HEK293 (cell line): ENCODE data around the gene TYROBP.

ENCODE experiments used
- BCL11B ChIP-seq: fragments of 450-650 bp; formaldehyde crosslinking; IDR thresholded peaks from 2 replicates; pipeline ENCODE4 v1.5.1; 2016; ENCODE audit warnings: low read depth, missing biosample characterization, missing genetic modification characterization
- HOXD13 ChIP-seq: sonication (generic); formaldehyde crosslinking; IDR thresholded peaks from 2 replicates; pipeline ENCODE4 v1.8.0; 2022; ENCODE audit warnings: missing genetic modification reagents, borderline replicate concordance
- KLF10 ChIP-seq: fragments of 450-650 bp; IDR thresholded peaks from 2 replicates; pipeline ENCODE4 v1.5.1; 2018; ENCODE audit warnings: missing biosample characterization, mild to moderate bottlenecking, missing genetic modification characterization
- MEIS1 ChIP-seq: sonication (generic); formaldehyde crosslinking; IDR thresholded peaks from 2 replicates; pipeline ENCODE4 v1.8.1; 2022; ENCODE audit warnings: missing genetic modification reagents, mild to moderate bottlenecking, borderline replicate concordance
- OVOL3 ChIP-seq: fragments of 450-650 bp; formaldehyde crosslinking; IDR thresholded peaks from 2 replicates; pipeline ENCODE4 v1.5.1; 2016; ENCODE audit warnings: missing biosample characterization, missing genetic modification characterization
- TRIM28 ChIP-seq: IDR thresholded peaks from 2 replicates; pipeline ENCODE4 v1.6.1; 2011; ENCODE audit warnings: low read length, control low read depth, borderline replicate concordance
- WT1 ChIP-seq: fragments of 450-650 bp; formaldehyde crosslinking; IDR thresholded peaks from 2 replicates; pipeline ENCODE4 v1.5.1; 2016; ENCODE audit warnings: missing biosample characterization, missing genetic modification characterization
- YY1 ChIP-seq: fragments of 450-650 bp; formaldehyde crosslinking; IDR thresholded peaks from 2 replicates; pipeline ENCODE4 v1.5.1; 2018; ENCODE audit warnings: missing biosample characterization, missing genetic modification characterization
- ZBTB20 ChIP-seq: fragments of 450-650 bp; formaldehyde crosslinking; IDR thresholded peaks from 2 replicates; pipeline ENCODE4 v1.5.1; 2016; ENCODE audit warnings: missing biosample characterization, missing genetic modification characterization
- ZBTB48 ChIP-seq: fragments of 450-650 bp; formaldehyde crosslinking; IDR thresholded peaks from 2 replicates; pipeline ENCODE4 v1.5.1; 2016; ENCODE audit warnings: missing biosample characterization, missing genetic modification characterization
- ZNF121 ChIP-seq: fragments of 450-650 bp; formaldehyde crosslinking; IDR thresholded peaks from 2 replicates; pipeline ENCODE4 v1.5.1; 2016; ENCODE audit warnings: missing biosample characterization, missing genetic modification characterization
- ZNF184 ChIP-seq: fragments of 450-650 bp; IDR thresholded peaks from 2 replicates; pipeline ENCODE4 v1.5.1; 2018; ENCODE audit warnings: missing biosample characterization, mild to moderate bottlenecking, missing genetic modification characterization
- ZNF19 ChIP-seq: fragments of 450-650 bp; formaldehyde crosslinking; IDR thresholded peaks from 2 replicates; pipeline ENCODE4; 2016; ENCODE audit warnings: missing biosample characterization, missing genetic modification characterization, low read depth
- ZNF266 ChIP-seq: fragments of 450-650 bp; formaldehyde crosslinking; IDR thresholded peaks from 2 replicates; pipeline ENCODE4 v1.5.1; 2016; ENCODE audit warnings: missing biosample characterization, missing genetic modification characterization, low read depth
- ZNF324 ChIP-seq: fragments of 450-650 bp; formaldehyde crosslinking; IDR thresholded peaks from 2 replicates; pipeline ENCODE4 v1.5.1; 2016; ENCODE audit warnings: missing biosample characterization, missing genetic modification characterization
- ZNF501 ChIP-seq: fragments of 450-650 bp; formaldehyde crosslinking; IDR thresholded peaks from 2 replicates; pipeline ENCODE4 v1.5.1; 2016; ENCODE audit warnings: missing biosample characterization, missing genetic modification characterization
- ZNF530 ChIP-seq: fragments of 450-650 bp; formaldehyde crosslinking; IDR thresholded peaks from 2 replicates; pipeline ENCODE4 v1.5.1; 2016; ENCODE audit warnings: low read depth, missing biosample characterization, missing genetic modification characterization
- ZNF555 ChIP-seq: fragments of 450-650 bp; formaldehyde crosslinking; conservative IDR thresholded peaks from 2 replicates; pipeline ENCODE4 v1.5.1; 2017; ENCODE audit warnings: missing biosample characterization, mild to moderate bottlenecking, missing genetic modification characterization, inconsistent platforms
- ZNF600 ChIP-seq: fragments of 450-650 bp; formaldehyde crosslinking; IDR thresholded peaks from 2 replicates; pipeline ENCODE4 v1.5.1; 2016; ENCODE audit warnings: missing biosample characterization, missing genetic modification characterization
- ZNF610 ChIP-seq: fragments of 450-650 bp; formaldehyde crosslinking; IDR thresholded peaks from 2 replicates; pipeline ENCODE4 v1.5.1; 2016; ENCODE audit warnings: missing biosample characterization, missing genetic modification characterization, borderline replicate concordance
- ZNF623 ChIP-seq: fragments of 450-650 bp; formaldehyde crosslinking; IDR thresholded peaks from 2 replicates; pipeline ENCODE4 v1.5.1; 2016; ENCODE audit warnings: missing biosample characterization, missing genetic modification characterization
- ZNF747 ChIP-seq: fragments of 450-650 bp; formaldehyde crosslinking; IDR thresholded peaks from 2 replicates; pipeline ENCODE4 v1.5.1; 2016; ENCODE audit warnings: missing biosample characterization, missing genetic modification characterization
- ZNF76 ChIP-seq: fragments of 450-650 bp; formaldehyde crosslinking; IDR thresholded peaks from 2 replicates; pipeline ENCODE4; 2016; ENCODE audit warnings: low read depth, missing biosample characterization, missing genetic modification characterization, borderline replicate concordance
- ZNF768 ChIP-seq: fragments of 450-650 bp; formaldehyde crosslinking; IDR thresholded peaks from 2 replicates; pipeline ENCODE4 v1.5.1; 2018; ENCODE audit warnings: missing biosample characterization, mild to moderate bottlenecking, missing genetic modification characterization
- ZNF776 ChIP-seq: fragments of 450-650 bp; formaldehyde crosslinking; IDR thresholded peaks from 2 replicates; pipeline ENCODE4 v1.5.0; 2017; ENCODE audit warnings: missing biosample characterization, missing genetic modification characterization, borderline replicate concordance
- ZSCAN16 ChIP-seq: fragments of 450-650 bp; formaldehyde crosslinking; IDR thresholded peaks from 2 replicates; pipeline ENCODE4 v1.5.1; 2016; ENCODE audit warnings: missing biosample characterization, missing genetic modification characterization
- ZXDB ChIP-seq: fragments of 450-650 bp; formaldehyde crosslinking; IDR thresholded peaks from 2 replicates; pipeline ENCODE4 v1.5.1; 2016; ENCODE audit warnings: missing biosample characterization, missing genetic modification characterization
- TF ChIP-seq, protein P1 (sequence below): fragments of 450-650 bp; formaldehyde crosslinking; IDR thresholded peaks from 2 replicates; pipeline ENCODE4 v1.5.1; 2017; ENCODE audit warnings: missing biosample characterization, missing genetic modification characterization
- TF ChIP-seq, protein P2 (sequence below): fragments of 450-650 bp; formaldehyde crosslinking; IDR thresholded peaks from 2 replicates; pipeline ENCODE4 v1.5.1; 2016; ENCODE audit warnings: missing biosample characterization, missing genetic modification characterization, low read depth
- TF ChIP-seq, protein P3 (sequence below): fragments of 450-650 bp; formaldehyde crosslinking; IDR thresholded peaks from 2 replicates; pipeline ENCODE4 v1.5.1; 2016; ENCODE audit warnings: missing biosample characterization, missing genetic modification characterization, borderline replicate concordance
- TF ChIP-seq, protein P4 (sequence below): fragments of 450-650 bp; formaldehyde crosslinking; IDR thresholded peaks from 2 replicates; pipeline ENCODE4 v1.5.1; 2016; ENCODE audit warnings: missing biosample characterization, missing genetic modification characterization
- TF ChIP-seq, protein P5 (sequence below): fragments of 450-650 bp; formaldehyde crosslinking; IDR thresholded peaks from 2 replicates; pipeline ENCODE4 v1.5.1; 2016; ENCODE audit warnings: missing biosample characterization, missing genetic modification characterization

Gene TYROBP

DNA sequence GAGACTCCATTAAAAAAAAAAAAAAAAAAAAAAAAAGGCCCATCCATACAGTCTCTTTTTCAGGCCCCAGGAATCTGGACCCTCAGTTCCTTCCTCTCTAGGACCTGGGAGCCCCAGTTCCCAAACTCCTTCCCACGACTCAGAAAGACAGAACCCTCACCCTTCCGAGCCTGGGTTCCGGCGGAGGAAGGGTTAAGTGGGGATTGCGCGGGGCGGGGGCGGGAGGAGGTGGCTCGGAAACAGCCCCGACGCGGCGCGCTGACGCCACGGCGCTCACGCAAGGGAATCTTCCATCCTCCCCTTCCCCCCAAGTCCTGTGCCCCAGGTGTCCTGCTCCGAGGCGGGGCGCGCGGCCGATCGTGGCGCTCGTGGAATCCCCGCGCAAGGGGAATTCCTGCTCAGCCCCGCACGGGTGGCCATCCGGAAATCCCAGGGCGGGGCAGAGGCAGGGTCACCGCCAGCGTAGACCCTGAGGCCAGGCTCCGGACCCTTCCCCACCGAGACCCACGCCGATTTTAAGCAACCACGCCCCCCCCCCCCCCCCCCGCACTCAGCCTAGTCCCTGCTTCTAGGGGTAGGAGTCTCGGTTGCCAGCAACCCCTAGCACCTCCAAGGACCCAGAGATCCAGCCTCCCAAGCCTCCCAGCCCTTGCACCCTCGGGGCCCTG is 8.4 kb downstream of the TYROBP start (continued):
- TF ChIP-seq ZNF501: 0 out of 2 replicates have a peak, but pooled peaks have one; percentile 35
- TF ChIP-seq, protein P1, sequence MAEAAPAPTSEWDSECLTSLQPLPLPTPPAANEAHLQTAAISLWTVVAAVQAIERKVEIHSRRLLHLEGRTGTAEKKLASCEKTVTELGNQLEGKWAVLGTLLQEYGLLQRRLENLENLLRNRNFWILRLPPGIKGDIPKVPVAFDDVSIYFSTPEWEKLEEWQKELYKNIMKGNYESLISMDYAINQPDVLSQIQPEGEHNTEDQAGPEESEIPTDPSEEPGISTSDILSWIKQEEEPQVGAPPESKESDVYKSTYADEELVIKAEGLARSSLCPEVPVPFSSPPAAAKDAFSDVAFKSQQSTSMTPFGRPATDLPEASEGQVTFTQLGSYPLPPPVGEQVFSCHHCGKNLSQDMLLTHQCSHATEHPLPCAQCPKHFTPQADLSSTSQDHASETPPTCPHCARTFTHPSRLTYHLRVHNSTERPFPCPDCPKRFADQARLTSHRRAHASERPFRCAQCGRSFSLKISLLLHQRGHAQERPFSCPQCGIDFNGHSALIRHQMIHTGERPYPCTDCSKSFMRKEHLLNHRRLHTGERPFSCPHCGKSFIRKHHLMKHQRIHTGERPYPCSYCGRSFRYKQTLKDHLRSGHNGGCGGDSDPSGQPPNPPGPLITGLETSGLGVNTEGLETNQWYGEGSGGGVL (tag by site-specific recombination): peak; percentile 83
- TF ChIP-seq ZNF184 (tag by site-specific recombination): no peak
- TF ChIP-seq ZNF555 (tag by site-specific recombination): no peak
- TF ChIP-seq, protein P2, sequence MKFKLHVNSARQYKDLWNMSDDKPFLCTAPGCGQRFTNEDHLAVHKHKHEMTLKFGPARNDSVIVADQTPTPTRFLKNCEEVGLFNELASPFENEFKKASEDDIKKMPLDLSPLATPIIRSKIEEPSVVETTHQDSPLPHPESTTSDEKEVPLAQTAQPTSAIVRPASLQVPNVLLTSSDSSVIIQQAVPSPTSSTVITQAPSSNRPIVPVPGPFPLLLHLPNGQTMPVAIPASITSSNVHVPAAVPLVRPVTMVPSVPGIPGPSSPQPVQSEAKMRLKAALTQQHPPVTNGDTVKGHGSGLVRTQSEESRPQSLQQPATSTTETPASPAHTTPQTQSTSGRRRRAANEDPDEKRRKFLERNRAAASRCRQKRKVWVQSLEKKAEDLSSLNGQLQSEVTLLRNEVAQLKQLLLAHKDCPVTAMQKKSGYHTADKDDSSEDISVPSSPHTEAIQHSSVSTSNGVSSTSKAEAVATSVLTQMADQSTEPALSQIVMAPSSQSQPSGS (tag by site-specific recombination): peak; percentile 64
- TF ChIP-seq ZNF324 (tag by site-specific recombination): peak; percentile 90
- TF ChIP-seq BCL11B (tag by site-specific recombination): 0 out of 2 replicates have a peak, but pooled peaks have one; percentile 50
- peak; percentile 82; the same call in 1 of the 2 replicates for TF ChIP-seq YY1 (tag by site-specific recombination)
- TF ChIP-seq ZNF19 (tag by site-specific recombination): no peak
- TF ChIP-seq ZNF530 (tag by site-specific recombination): no peak
- TF ChIP-seq ZBTB48: no peak
- TF ChIP-seq MEIS1 (CRISPR knock-in tag): no peak
- TF ChIP-seq ZNF76 (tag by site-specific recombination): peak; percentile 64; the same call in 1 of the 2 replicates
- TF ChIP-seq, protein P3, sequence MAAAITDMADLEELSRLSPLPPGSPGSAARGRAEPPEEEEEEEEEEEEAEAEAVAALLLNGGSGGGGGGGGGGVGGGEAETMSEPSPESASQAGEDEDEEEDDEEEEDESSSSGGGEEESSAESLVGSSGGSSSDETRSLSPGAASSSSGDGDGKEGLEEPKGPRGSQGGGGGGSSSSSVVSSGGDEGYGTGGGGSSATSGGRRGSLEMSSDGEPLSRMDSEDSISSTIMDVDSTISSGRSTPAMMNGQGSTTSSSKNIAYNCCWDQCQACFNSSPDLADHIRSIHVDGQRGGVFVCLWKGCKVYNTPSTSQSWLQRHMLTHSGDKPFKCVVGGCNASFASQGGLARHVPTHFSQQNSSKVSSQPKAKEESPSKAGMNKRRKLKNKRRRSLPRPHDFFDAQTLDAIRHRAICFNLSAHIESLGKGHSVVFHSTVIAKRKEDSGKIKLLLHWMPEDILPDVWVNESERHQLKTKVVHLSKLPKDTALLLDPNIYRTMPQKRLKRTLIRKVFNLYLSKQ (tag by site-specific recombination): no peak
- TF ChIP-seq ZNF121 (tag by site-specific recombination): peak; percentile 56; the same call in 1 of the 2 replicates
- TF ChIP-seq OVOL3 (tag by site-specific recombination): no peak
- TF ChIP-seq ZNF768 (tag by site-specific recombination): no peak
- peak; percentile 91 for TF ChIP-seq ZBTB20
- TF ChIP-seq, protein P4, sequence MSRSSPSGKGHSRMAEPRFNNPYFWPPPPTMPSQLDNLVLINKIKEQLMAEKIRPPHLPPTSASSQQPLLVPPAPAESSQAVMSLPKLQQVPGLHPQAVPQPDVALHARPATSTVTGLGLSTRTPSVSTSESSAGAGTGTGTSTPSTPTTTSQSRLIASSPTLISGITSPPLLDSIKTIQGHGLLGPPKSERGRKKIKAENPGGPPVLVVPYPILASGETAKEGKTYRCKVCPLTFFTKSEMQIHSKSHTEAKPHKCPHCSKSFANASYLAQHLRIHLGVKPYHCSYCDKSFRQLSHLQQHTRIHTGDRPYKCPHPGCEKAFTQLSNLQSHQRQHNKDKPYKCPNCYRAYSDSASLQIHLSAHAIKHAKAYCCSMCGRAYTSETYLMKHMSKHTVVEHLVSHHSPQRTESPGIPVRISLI: peak; percentile 100
- TF ChIP-seq ZNF623 (tag by site-specific recombination): no peak; the same call in 1 of the 2 replicates
- no peak for TF ChIP-seq TRIM28
- TF ChIP-seq ZNF610 (tag by site-specific recombination): peak; percentile 60
- TF ChIP-seq, protein P5, sequence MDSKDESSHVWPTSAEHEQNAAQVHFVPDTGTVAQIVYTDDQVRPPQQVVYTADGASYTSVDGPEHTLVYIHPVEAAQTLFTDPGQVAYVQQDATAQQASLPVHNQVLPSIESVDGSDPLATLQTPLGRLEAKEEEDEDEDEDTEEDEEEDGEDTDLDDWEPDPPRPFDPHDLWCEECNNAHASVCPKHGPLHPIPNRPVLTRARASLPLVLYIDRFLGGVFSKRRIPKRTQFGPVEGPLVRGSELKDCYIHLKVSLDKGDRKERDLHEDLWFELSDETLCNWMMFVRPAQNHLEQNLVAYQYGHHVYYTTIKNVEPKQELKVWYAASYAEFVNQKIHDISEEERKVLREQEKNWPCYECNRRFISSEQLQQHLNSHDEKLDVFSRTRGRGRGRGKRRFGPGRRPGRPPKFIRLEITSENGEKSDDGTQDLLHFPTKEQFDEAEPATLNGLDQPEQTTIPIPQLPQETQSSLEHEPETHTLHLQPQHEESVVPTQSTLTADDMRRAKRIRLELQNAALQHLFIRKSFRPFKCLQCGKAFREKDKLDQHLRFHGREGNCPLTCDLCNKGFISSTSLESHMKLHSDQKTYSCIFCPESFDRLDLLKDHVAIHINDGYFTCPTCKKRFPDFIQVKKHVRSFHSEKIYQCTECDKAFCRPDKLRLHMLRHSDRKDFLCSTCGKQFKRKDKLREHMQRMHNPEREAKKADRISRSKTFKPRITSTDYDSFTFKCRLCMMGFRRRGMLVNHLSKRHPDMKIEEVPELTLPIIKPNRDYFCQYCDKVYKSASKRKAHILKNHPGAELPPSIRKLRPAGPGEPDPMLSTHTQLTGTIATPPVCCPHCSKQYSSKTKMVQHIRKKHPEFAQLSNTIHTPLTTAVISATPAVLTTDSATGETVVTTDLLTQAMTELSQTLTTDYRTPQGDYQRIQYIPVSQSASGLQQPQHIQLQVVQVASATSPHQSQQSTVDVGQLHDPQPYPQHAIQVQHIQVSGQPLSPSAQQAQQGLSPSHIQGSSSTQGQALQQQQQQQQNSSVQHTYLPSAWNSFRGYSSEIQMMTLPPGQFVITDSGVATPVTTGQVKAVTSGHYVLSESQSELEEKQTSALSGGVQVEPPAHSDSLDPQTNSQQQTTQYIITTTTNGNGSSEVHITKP (tag by site-specific recombination): peak; percentile 95
- TF ChIP-seq KLF10 (tag by site-specific recombination): peak; percentile 88
- TF ChIP-seq WT1: peak; percentile 73
- peak; percentile 82 for TF ChIP-seq ZNF600 (tag by site-specific recombination)
- TF ChIP-seq ZNF266 (tag by site-specific recombination): no peak
- no peak for TF ChIP-seq ZSCAN16 (tag by site-specific recombination)
- no peak for TF ChIP-seq ZNF776 (tag by site-specific recombination)
- TF ChIP-seq HOXD13 (CRISPR knock-in tag): no peak
- TF ChIP-seq ZNF747 (tag by site-specific recombination): no peak
- TF ChIP-seq ZXDB (tag by site-specific recombination): peak; percentile 86
